GM12865 (cell line): Measurements from ENCODE around the gene PKMYT1.

ENCODE experiments used
- DNase-seq: peaks from one replicate; pipeline ENCODE4 v3.0.0; 2010; ENCODE audit warnings: low read depth
- H3K4me3 ChIP-seq: 2 replicates; pipeline ENCODE4 v1.5.1; 2011; ENCODE audit warnings: mild to moderate bottlenecking, low read depth, low read length, control low read depth
- CTCF ChIP-seq: IDR thresholded peaks from 2 replicates; pipeline ENCODE4 v1.5.1; 2011; ENCODE audit warnings: low read length, control low read depth, low read depth, inconsistent platforms; ENCODE audit not compliant: insufficient read depth; ENCODE audit errors: missing control alignments

Gene PKMYT1

GRCh38 chr16:2969545-2970521 is 10.4 kb downstream of the PKMYT1 start:
- DNase-seq = peak; percentile 86
- TF ChIP-seq CTCF = peak; percentile 70

GRCh38 chr16:2968738-2969544 is 11.3 kb downstream of the PKMYT1 start, which contains the start of gene PAQR4:
PAQR4 (plus strand) TSS chr16:2969348; CDS start chr16:2969675, 327 bp downstream.
- DNase-seq = peak; percentile 95
- TF ChIP-seq CTCF = no peak
- peak within 1 kb of the TSS; percentile 76 for H3K4me3 ChIP-seq

More at GRCh38 chr16:2969545-2970521, 10.4 kb downstream of the PKMYT1 start:
- peak overlapping the region; percentile 76 for H3K4me3 ChIP-seq

GRCh38 chr16:2968368-2968737 is 11.9 kb downstream of the PKMYT1 start:
- TF ChIP-seq CTCF = no peak
- peak; percentile 71 for DNase-seq
- peak overlapping the region; percentile 44 for H3K4me3 ChIP-seq

GRCh38 chr16:2967721-2968161 is 12.5 kb downstream of the PKMYT1 start:
- TF ChIP-seq CTCF = no peak
- H3K4me3 ChIP-seq = no peak overlapping the region
- no peak for DNase-seq

- TF ChIP-seq CTCF = no peak
- no peak for DNase-seq
- H3K4me3 ChIP-seq = no peak overlapping the region
These were observed 13.0 kb downstream of the PKMYT1 start for GRCh38 chr16:2967211-2967631.

- H3K4me3 ChIP-seq = no peak overlapping the region
- no peak for TF ChIP-seq CTCF
- DNase-seq = no peak
These were observed 13.4 kb downstream of the PKMYT1 start for GRCh38 chr16:2966808-2967191.
